PC-3 (cell line): ENCODE data around the gene MEX3A. TPM values are rescaled to one million over a fixed set of nuclear protein-coding genes. Genes with fewer than 3 reads are reported as not detected.
A peak's percentile ranks its signal among the peaks of the same experiment; 100 is the strongest.

ENCODE experiments used
- ATAC-seq: fragments of 200-7000 bp; cut with Tn5 transposase; 2 replicates; pipeline ENCODE4 v1.9.1; 2020; ENCODE audit warnings: mild to moderate bottlenecking, moderate library complexity
- Bru-seq: library from RNA; stranded (reverse); fragments of 400-500 nt; gene quantifications from one replicate; lab custom pipeline; 2021; lab: Mats Ljungman, UMichigan
- BruChase-seq, 2 experiments: library from RNA; stranded (reverse); fragments of 400-500 nt; gene quantifications; one replicate each; lab custom pipeline; 2021; lab: Mats Ljungman, UMichigan
- BruUV-seq: library from RNA; stranded (reverse); fragments of 400-500 nt; replicated peaks from 2 replicates; lab custom pipeline; 2021; lab: Mats Ljungman, UMichigan
- CTCF ChIA-PET: fragments of 300-600 bp; sonication (Branson Sonifier 250); formaldehyde crosslinking; loops from one replicate; lab custom pipeline; 2022; ENCODE audit warnings: antibody characterized with exemption; lab: Charles Lee
- POLR2A ChIA-PET: fragments of 300-600 bp; sonication (Branson Sonifier 250); formaldehyde crosslinking; loops from one replicate; lab custom pipeline; 2022; ENCODE audit warnings: antibody characterized with exemption; ENCODE audit not compliant: unreplicated experiment; lab: Charles Lee
- DNase-seq: peaks from one replicate; pipeline ENCODE4 v3.0.0-alpha.2; 2015
- H2AFZ ChIP-seq: fragments of 300-600 bp; sonication (generic); 2 replicates; pipeline ENCODE4 v1.6.0; 2016; ENCODE audit warnings: antibody characterized with exemption, low read length
- H3F3A ChIP-seq: fragments of 300-600 bp; sonication (generic); one replicate; pipeline ENCODE4 v1.6.0; 2017; ENCODE audit warnings: antibody characterized with exemption, low read length, control low read depth, mild to moderate bottlenecking; ENCODE audit not compliant: unreplicated experiment
- H3K27ac ChIP-seq: fragments of 300-600 bp; sonication (generic); 2 replicates; pipeline ENCODE4 v1.5.1; 2016; ENCODE audit warnings: mild to moderate bottlenecking, low read length
- H3K27me3 ChIP-seq: fragments of 300-600 bp; sonication (generic); 2 replicates; pipeline ENCODE4 v1.6.1; 2016; ENCODE audit warnings: low read length, mixed read lengths
- H3K36me3 ChIP-seq: fragments of 300-600 bp; sonication (generic); 2 replicates; pipeline ENCODE4 v1.6.1; 2016; ENCODE audit warnings: low read depth, mixed run types, low read length, mixed read lengths
- H3K4me1 ChIP-seq: fragments of 300-600 bp; sonication (generic); 2 replicates; pipeline ENCODE4 v1.5.1; 2016; ENCODE audit warnings: low read length; ENCODE audit not compliant: insufficient read depth
- H3K4me2 ChIP-seq: fragments of 300-600 bp; sonication (generic); 2 replicates; pipeline ENCODE4 v1.6.0; 2016; ENCODE audit warnings: low read length
- H3K4me3 ChIP-seq: fragments of 300-600 bp; sonication (generic); 2 replicates; pipeline ENCODE4 v1.5.1; 2016; ENCODE audit warnings: mild to moderate bottlenecking, low read length, mixed read lengths
- H3K79me2 ChIP-seq: fragments of 300-600 bp; sonication (generic); 2 replicates; pipeline ENCODE4 v1.6.1; 2017; ENCODE audit warnings: low read length, mixed read lengths
- H3K9ac ChIP-seq: fragments of 300-600 bp; sonication (generic); 2 replicates; pipeline ENCODE4 v1.6.0; 2016; ENCODE audit warnings: mild to moderate bottlenecking, low read length
- H3K9me2 ChIP-seq: fragments of 300-600 bp; sonication (generic); replicated peaks from 2 replicates; pipeline ENCODE4 v1.6.1; 2016; ENCODE audit warnings: mixed run types, low read length, mixed read lengths
- H3K9me3 ChIP-seq: fragments of 300-600 bp; sonication (generic); 2 replicates; pipeline ENCODE4 v1.6.1; 2016; ENCODE audit warnings: low read length, mixed read lengths
- H4K20me1 ChIP-seq: fragments of 300-600 bp; sonication (generic); 2 replicates; pipeline ENCODE4 v1.6.1; 2016; ENCODE audit warnings: low read length, mixed read lengths
- CTCF ChIP-seq: fragments of 300-600 bp; sonication (generic); conservative IDR thresholded peaks from 2 replicates; pipeline ENCODE4 v1.5.1; 2017; ENCODE audit warnings: antibody characterized with exemption, low read depth, mild to moderate bottlenecking, low read length
- EZH2 ChIP-seq: fragments of 300-600 bp; sonication (generic); IDR thresholded peaks from one replicate; pipeline ENCODE4 v1.6.1; 2017; ENCODE audit warnings: antibody characterized with exemption, mild to moderate bottlenecking, low read length; ENCODE audit not compliant: unreplicated experiment
- EZH2phosphoT487 ChIP-seq: fragments of 300-600 bp; sonication (generic); IDR thresholded peaks from 2 replicates; pipeline ENCODE4 v1.6.1; 2018; ENCODE audit warnings: mild to moderate bottlenecking, antibody characterized with exemption, low read length, borderline replicate concordance
- intact Hi-C: fragments of 100-400 bp; cut with micrococcal nuclease; formaldehyde crosslinking; loops from 2 replicates; pipeline ENCODE4 v1.9.0; 2023
- long read RNA-seq: library from polyadenylated mRNA; unstranded; transcript quantifications from one replicate; pipeline ENCODE4 v2.0.0, GENCODE V29; 2021; ENCODE audit not compliant: unreplicated experiment
- total RNA-seq: library from RNA; depleted of rRNA; stranded (reverse); fragments of >200 nt; gene quantifications from 2 replicates; pipeline ENCODE4 v1.2.3, GENCODE V29; 2014; rRNA removed

MEX3A gene
- total RNA-seq (12.9 and 14.7 TPM in 2 replicates), Bru-seq, nascent RNA (percentile 59 among the genes with signal in this experiment), BruChase-seq, experiment 1, labeled RNA remaining after a 6-hour chase (percentile 92 among the genes with signal in this experiment), BruChase-seq, experiment 2, labeled RNA remaining after a 2-hour chase (percentile 82 among the genes with signal in this experiment)
- long read RNA-seq, partial matches to known transcripts: 0 of 24 reads
- long read RNA-seq, other reads (novel, unspliced or antisense): 21 of 24 reads

- no peaks in the 10 kb centered on the region for H3K9me2 ChIP-seq
- H3K27me3 ChIP-seq: no peaks in the 10 kb centered on the region
- peak within 1 kb of the TSS; percentile 78 for H3K9ac ChIP-seq
- ChIA-PET POLR2A (interaction anchor here (0.7 kb wide), 1 partner anchor 74 kb away, joined by 4 read pairs; no protein-coding TSS in a partner anchor), CTCF (interaction anchor here (0.6 kb wide), 1 partner anchor 147 kb away, joined by 4 read pairs; no protein-coding TSS in a partner anchor)
- peaks cover 12% of the 10 kb centered on the region for H3K4me1 ChIP-seq
- intact Hi-C loops: loop anchor here (1.0 kb wide), 1 partner anchor 28 kb away; the partner anchor contains the start of gene LAMTOR2
- H3K9me3 ChIP-seq: no peaks in the 10 kb centered on the region
- peak within 1 kb of the TSS; percentile 78 for H3K4me3 ChIP-seq
- H3K79me2 ChIP-seq: peaks cover 29% of the 10 kb centered on the region
- no peaks in the 10 kb centered on the region for H3F3A ChIP-seq
- no TSS peak for BruUV-seq
- H4K20me1 ChIP-seq: no peaks in the 10 kb centered on the region
- H3K4me2 ChIP-seq: peak within 1 kb of the TSS; percentile 91
- DNase-seq: peak; percentile 77
- no peak for TF ChIP-seq EZH2
- TF ChIP-seq CTCF: no peak
- no peak for TF ChIP-seq EZH2phosphoT487
- no peak within 1 kb of the TSS for H3K27ac ChIP-seq
- no peaks in the 10 kb centered on the region for H3K36me3 ChIP-seq
- peak within 1 kb of the TSS; percentile 95 for H2AFZ ChIP-seq
- peak; percentile 72 for ATAC-seq
Observed at GRCh38 chr1:156082309-156083091, at the start of gene MEX3A. MEX3A (minus strand) TSS chr1:156082465; CDS start chr1:156081998, 467 bp downstream.

- no peak overlapping the region for H2AFZ ChIP-seq
- no peaks in the 10 kb centered on the region for H3K9me2 ChIP-seq
- H3F3A ChIP-seq: peaks cover 11% of the 10 kb centered on the region
- peak overlapping the region; percentile 63 for H3K4me2 ChIP-seq
- CTCF ChIA-PET: interaction anchor here (0.8 to 2.0 kb wide), 3 partner anchors 12 to 64 kb away, joined by 3 to 22 read pairs (median 6); no protein-coding TSS in a partner anchor
- peaks cover 57% of the 10 kb centered on the region for H3K36me3 ChIP-seq
- peaks cover 49% of the 10 kb centered on the region for H3K4me1 ChIP-seq
- POLR2A ChIA-PET: interaction anchor here (0.6 to 1.2 kb wide), 5 partner anchors 15 to 153 kb away, joined by 3 to 13 read pairs (median 4); no protein-coding TSS in a partner anchor
- H3K9me3 ChIP-seq: no peaks in the 10 kb centered on the region
- peaks cover 65% of the 10 kb centered on the region for H3K79me2 ChIP-seq
- TF ChIP-seq EZH2phosphoT487 (no peak), EZH2 (no peak), CTCF (no peak; the same call in 1 of the 2 replicates)
- peak overlapping the region; percentile 98 for H3K27ac ChIP-seq
- DNase-seq (no peak), ATAC-seq (no peak)
- H3K4me3 ChIP-seq: no peak overlapping the region
- H4K20me1 ChIP-seq: peaks cover 26% of the 10 kb centered on the region
- no peaks in the 10 kb centered on the region for H3K27me3 ChIP-seq
- intact Hi-C loops: loop anchor here (1.0 kb wide), 3 partner anchors 16 to 40 kb away; partner anchors contain the start of gene LMNA
- peak overlapping the region; percentile 58 for H3K9ac ChIP-seq
- BruUV-seq: no TSS peak
Observed at GRCh38 chr1:156130578-156130942, 48.3 kb upstream of the MEX3A start.
